Pancreas (tissue), 10 donors: ENCODE data around the gene PPTC7. TPM values are rescaled to one million over a fixed set of nuclear protein-coding genes. Genes with fewer than 3 reads are reported as not detected.
"Not testable (repeated sequence)": the region's sequence is repeated elsewhere in the genome, so short reads cannot be mapped to it uniquely, and the experiment has no call there.

Source experiments
- ATAC-seq, 4 donors: fragments of 200-7000 bp; cut with Tn5 transposase; one replicate each; pipeline versions ENCODE4 v1.8.0 to v1.9.1; 2020; ENCODE audit warnings: mild to moderate bottlenecking in 4 of 4, moderate library complexity in 4 of 4
- DNase-seq, 6 donors: peaks; one replicate each; pipeline ENCODE4 v3.0.0-alpha.2; 2020
- FAIRE-seq: peaks from 2 replicates; lab custom pipeline; 2012; peaks lifted over from hg19 to GRCh38; lab: Jason Lieb, UNC
- H3K27ac ChIP-seq, 4 donors: fragments of 200-600 bp; sonication (generic); 1 replicate in 3 of 4; 2 replicates in 1 of 4; pipeline versions ENCODE4 v1.5.0 to v1.8.0; 2020
- H3K27me3 ChIP-seq, 4 donors: fragments of 200-600 bp; one replicate each; pipeline ENCODE4 v1.8.0; 2021
- H3K36me3 ChIP-seq, 3 donors: fragments of 200-600 bp; sonication (generic) in 1 of 3; one replicate each; pipeline versions ENCODE4 v1.5.0 to v1.8.0; 2020 to 2021
- H3K4me1 ChIP-seq, 3 donors: fragments of 200-600 bp; one replicate each; pipeline ENCODE4 v1.8.0; 2021
- H3K4me3 ChIP-seq, 4 donors: fragments of 200-600 bp; sonication (generic) in 2 of 4; one replicate each; pipeline versions ENCODE4 v1.5.0 to v1.8.0; 2020 to 2021
- H3K9me3 ChIP-seq, 4 donors: fragments of 200-600 bp; one replicate each; pipeline ENCODE4 v1.8.0; 2021
- WGBS, 2 donors: extraction: QIAGEN DNeasy Blood & Tissue Kit; methylation state at CpG; one replicate each; pipeline ENCODE4 v1.1.7; 2013; 5-methylcytosine and 5-hydroxymethylcytosine counted together
- intact Hi-C, 3 donors: fragments of 100-400 bp; cut with DNase I; formaldehyde crosslinking; loops; one replicate each; pipeline versions ENCODE4 v1.11.1 to v1.14.2; 2022
- polyA plus RNA-seq, 2 donors: library from polyadenylated mRNA; stranded (reverse); fragments of 200-250 nt; gene quantifications; one replicate each; pipeline ENCODE4 v1.2.3, GENCODE V29; 2013
- total RNA-seq, 6 donors: library from RNA; stranded (reverse); fragmentation: NEBNext Ultra II Directional in 4 of 6; extraction: Animal tissue kit (Norgen Biotek cat#: 25700) in 4 of 6; gene quantifications; one replicate each; pipeline versions ENCODE4 v1.2.1 to v1.2.4, GENCODE V29; 2021 to 2023
- TF ChIP-seq, protein P1 (sequence below), 4 donors: fragments of 200-600 bp; sonication (generic) in 3 of 4; IDR thresholded peaks; one replicate each; pipeline versions ENCODE4 v1.5.0 to v1.8.0; 2021; ENCODE audit warnings: antibody characterized with exemption in 4 of 4
- donor health status: healthy with polysubstance abuse.
- donor health status: DM: no; HTN: no; CAD: no; lungs with moderate emphysema.
- donor health status: DM: no; HTN: no; CAD: no.
- donor health status: control.
- donor health status: control.
- donor health status: Bipolar disorder and iron deficiency.
- donor health status: DM: yes; HTN: yes; CAD: no.
- donor health status: DM: no; HTN: no; CAD: no.
- donor health status: DM: no; HTN: no; CAD: no.
- donor health status: DM: yes; HTN: yes; CAD: no.

PPTC7 gene
- total and polyA plus RNA-seq, 8 donors, result 2.2 to 9.0 (median 5.8) TPM

DNA sequence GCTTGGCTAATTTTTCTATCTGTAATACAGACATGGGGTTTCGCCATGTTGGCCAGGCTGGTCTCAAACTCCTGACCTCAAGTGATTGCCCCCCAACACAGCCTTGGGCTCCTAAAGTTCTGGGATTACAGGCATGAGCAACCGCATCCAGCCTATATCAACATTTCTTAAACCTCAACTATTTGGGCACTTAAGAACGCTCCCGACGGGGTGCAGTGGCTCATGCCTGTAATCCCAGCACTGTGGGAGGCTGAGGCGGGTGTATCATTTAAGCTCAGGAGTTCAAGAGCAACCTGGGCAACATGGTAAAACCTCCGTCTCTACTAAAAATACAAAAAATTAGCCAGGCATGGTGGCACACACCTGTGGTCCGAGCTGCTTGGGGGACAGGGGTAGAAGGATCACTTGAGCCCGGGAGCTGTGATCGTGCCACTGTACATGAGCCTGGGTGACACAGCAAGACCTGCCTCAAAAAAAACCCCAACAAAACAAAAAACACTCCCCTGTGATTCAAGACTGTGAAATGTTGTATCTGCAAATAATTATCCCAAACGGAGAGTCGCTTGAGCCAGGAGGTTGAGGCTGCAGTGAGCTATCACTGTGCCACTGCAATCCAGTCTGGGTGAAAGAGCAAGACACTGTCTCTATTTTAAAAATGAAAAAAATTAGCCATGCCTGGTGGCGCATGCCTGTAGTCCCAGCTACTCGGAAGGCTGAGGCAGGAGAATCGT, 21.5 kb downstream of the PPTC7 start:
- intact Hi-C loops, result no loop called here

DNA sequence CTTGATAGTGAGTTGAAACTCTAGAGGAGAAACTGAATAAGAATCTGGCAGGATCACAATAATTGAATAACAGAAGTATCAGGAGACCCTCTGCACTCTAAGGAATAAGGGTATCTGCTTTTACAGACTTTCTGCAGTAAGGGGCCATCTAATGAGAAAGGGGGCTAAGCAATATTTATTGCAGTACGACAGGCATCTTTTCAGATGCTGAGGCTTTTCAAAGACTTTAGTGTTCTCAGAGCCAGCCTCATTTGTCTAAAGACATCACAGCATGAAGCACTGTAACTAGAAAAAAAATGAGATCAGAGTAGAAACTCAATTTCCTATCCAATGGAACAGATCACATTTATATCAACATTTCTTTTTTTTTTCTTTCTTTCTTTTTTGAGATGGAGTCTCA, 22.2 kb downstream of the PPTC7 start:
- FAIRE-seq (no peak), DNase-seq (no peak), ATAC-seq (no peak)
- Histone ChIP-seq H3K27ac (no peak overlapping the region), H3K27me3 (no peaks in the 10 kb centered on the region), H3K4me3 (no peak overlapping the region), H3K36me3 (no peaks in the 10 kb centered on the region), H3K9me3 (no peaks in the 10 kb centered on the region), H3K4me1 (peaks cover 15 to 37% (median 30%) of the 10 kb centered on the region in 3 donors)
- TF ChIP-seq, protein P1, sequence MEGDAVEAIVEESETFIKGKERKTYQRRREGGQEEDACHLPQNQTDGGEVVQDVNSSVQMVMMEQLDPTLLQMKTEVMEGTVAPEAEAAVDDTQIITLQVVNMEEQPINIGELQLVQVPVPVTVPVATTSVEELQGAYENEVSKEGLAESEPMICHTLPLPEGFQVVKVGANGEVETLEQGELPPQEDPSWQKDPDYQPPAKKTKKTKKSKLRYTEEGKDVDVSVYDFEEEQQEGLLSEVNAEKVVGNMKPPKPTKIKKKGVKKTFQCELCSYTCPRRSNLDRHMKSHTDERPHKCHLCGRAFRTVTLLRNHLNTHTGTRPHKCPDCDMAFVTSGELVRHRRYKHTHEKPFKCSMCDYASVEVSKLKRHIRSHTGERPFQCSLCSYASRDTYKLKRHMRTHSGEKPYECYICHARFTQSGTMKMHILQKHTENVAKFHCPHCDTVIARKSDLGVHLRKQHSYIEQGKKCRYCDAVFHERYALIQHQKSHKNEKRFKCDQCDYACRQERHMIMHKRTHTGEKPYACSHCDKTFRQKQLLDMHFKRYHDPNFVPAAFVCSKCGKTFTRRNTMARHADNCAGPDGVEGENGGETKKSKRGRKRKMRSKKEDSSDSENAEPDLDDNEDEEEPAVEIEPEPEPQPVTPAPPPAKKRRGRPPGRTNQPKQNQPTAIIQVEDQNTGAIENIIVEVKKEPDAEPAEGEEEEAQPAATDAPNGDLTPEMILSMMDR (IDR thresholded peaks at IDR 0.05), result no peak
- intact Hi-C loops, result no loop called here
- WGBS, 2 donors, result 67 to 76% methylated on average over 1 of the region's 1 CpG

More for the DNA sequence above, 21.5 kb downstream of the PPTC7 start:
- no peaks in the 10 kb centered on the region for H3K36me3 ChIP-seq
- WGBS, 2 donors, result 92 to 94% methylated on average over 15 of the region's 15 CpGs
- H3K4me1 ChIP-seq, result peaks cover 22 to 38% (median 34%) of the 10 kb centered on the region in 3 donors
- no peak for ATAC-seq
- H3K27me3 ChIP-seq, result no peaks in the 10 kb centered on the region
- no peak overlapping the region for H3K27ac ChIP-seq
- H3K4me3 ChIP-seq, result no peak overlapping the region
- no peak for DNase-seq
- no peaks in the 10 kb centered on the region for H3K9me3 ChIP-seq
- TF ChIP-seq, protein P1 (IDR thresholded peaks at IDR 0.05), result no peak
- FAIRE-seq, result no peak

DNA sequence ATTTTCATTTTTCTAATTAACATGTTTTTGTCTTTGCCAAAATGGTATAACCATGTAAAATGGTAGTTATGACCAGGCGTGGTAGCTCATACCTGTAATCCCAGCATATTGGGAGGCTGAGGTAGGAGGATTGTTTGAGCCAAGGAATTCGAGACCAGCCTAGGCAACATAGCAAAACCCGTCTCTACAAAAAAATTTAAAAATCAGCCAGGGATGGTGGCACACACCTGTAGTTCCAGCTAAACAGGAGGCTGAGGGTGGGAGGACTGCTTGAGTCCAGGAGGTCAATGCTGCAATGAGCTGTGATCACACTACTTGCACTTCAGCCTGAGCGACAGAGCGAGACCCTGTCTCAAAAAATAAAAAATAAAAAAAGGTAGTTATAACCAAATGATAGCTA, 23.1 kb downstream of the PPTC7 start:
- Histone ChIP-seq H3K9me3 (no peaks in the 10 kb centered on the region), H3K4me1 (peaks cover 9 to 37% (median 26%) of the 10 kb centered on the region in 3 donors), H3K4me3 (no peak overlapping the region), H3K27ac (no peak overlapping the region), H3K27me3 (no peaks in the 10 kb centered on the region), H3K36me3 (no peaks in the 10 kb centered on the region)
- WGBS, 2 donors, result 97 to 98% methylated on average over 5 of the region's 5 CpGs
- intact Hi-C loops, result no loop called here
- no peak for ATAC-seq
- FAIRE-seq, result no peak
- no peak for DNase-seq
- TF ChIP-seq, protein P1 (IDR thresholded peaks at IDR 0.05), result no peak

DNA sequence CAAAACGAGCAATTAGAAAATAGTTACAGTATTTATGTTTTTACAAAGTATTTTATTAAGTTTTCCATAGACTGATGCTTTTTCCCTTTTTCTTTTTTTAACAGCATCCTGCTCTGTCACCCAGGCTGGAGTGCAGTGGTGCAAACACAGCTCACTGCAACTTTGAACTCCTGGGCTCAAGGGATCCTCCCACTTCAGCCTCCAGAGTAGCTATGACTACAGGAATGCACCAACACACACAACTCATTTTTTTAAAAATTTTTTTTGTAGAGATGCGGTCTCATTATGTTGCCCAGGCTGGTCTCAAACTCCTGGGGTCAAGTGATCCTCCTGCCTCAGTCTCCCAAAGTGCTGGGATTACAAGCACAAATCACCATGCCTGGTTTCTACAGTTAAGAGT, 24.2 kb downstream of the PPTC7 start:
- intact Hi-C loops, H3K36me3 ChIP-seq, ATAC-seq, FAIRE-seq, H3K4me3 ChIP-seq, DNase-seq, H3K27me3 ChIP-seq, H3K27ac ChIP-seq, H3K9me3 ChIP-seq: not testable (repeated sequence)
- H3K4me1 ChIP-seq, result peaks cover 9 to 32% (median 16%) of the 10 kb centered on the region in 3 donors
- 92 to 94% methylated on average over 2 of the region's 2 CpGs for WGBS, 2 donors

DNA sequence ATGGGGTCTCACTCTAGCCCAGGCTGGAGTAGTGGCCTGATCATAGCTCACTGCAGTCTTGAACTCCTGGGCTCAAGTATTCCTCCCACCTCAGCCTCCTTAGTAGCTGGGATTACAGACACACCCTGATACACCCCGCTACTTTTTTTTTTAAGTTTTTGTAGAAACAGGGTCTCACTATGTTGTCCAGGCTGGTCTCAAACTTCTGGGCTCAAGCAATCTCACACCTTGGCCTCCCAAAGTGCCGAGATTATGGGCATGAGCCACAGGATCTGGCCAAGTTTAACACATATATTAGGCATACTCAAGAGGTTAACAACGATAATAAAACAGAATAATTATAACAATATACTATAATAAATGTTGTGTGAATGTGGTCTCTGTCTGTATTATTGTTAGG, 25.8 kb downstream of the PPTC7 start:
- Histone ChIP-seq H3K4me1 (peaks cover 5 to 18% (median 6%) of the 10 kb centered on the region in 3 donors), H3K9me3 (peaks cover 0 to 3% (median 0%) of the 10 kb centered on the region in 4 donors), H3K4me3 (no peak overlapping the region), H3K27ac (no peak overlapping the region), H3K27me3 (no peaks in the 10 kb centered on the region), H3K36me3 (no peaks in the 10 kb centered on the region)
- ATAC-seq (no peak), DNase-seq (no peak), FAIRE-seq (no peak)
- intact Hi-C loops, result no loop called here
- TF ChIP-seq, protein P1 (IDR thresholded peaks at IDR 0.05), result no peak
- 93% methylated on average over 3 of the region's 3 CpGs for WGBS, 2 donors
